Hepatocyte (in vitro differentiated cells): Measurements from ENCODE around the gene TMEM222. TPM values are rescaled to one million over a fixed set of nuclear protein-coding genes. Genes with fewer than 3 reads are reported as not detected.

ENCODE experiments used
- DNase-seq: peaks from one replicate; pipeline ENCODE4 v3.0.0-alpha.2; 2016; ENCODE audit warnings: low spot score
- H2AFZ ChIP-seq: fragments of 200-600 bp; sonication (generic); 2 replicates; pipeline ENCODE4 v1.6.0; 2016; ENCODE audit warnings: antibody characterized with exemption, mild to moderate bottlenecking
- H3K27ac ChIP-seq: fragments of 200-600 bp; sonication (generic); 2 replicates; pipeline ENCODE4 v1.5.1; 2016; ENCODE audit warnings: mild to moderate bottlenecking
- H3K27me3 ChIP-seq: fragments of 200-600 bp; sonication (generic); 2 replicates; pipeline ENCODE4 v1.6.1; 2016
- H3K36me3 ChIP-seq: fragments of 200-600 bp; sonication (generic); replicated peaks from 2 replicates; pipeline ENCODE4 v1.5.1; 2016; ENCODE audit warnings: low read depth; ENCODE audit not compliant: insufficient read depth
- H3K4me1 ChIP-seq: fragments of 200-600 bp; sonication (generic); 2 replicates; pipeline ENCODE4 v1.5.1; 2016; ENCODE audit warnings: mild to moderate bottlenecking, moderate library complexity; ENCODE audit not compliant: insufficient read depth
- H3K4me2 ChIP-seq: fragments of 200-600 bp; sonication (generic); 2 replicates; pipeline ENCODE4 v1.6.0; 2016
- H3K4me3 ChIP-seq: fragments of 200-600 bp; sonication (generic); 2 replicates; pipeline ENCODE4 v1.5.1; 2016; ENCODE audit warnings: mild to moderate bottlenecking
- H3K79me2 ChIP-seq: fragments of 200-600 bp; sonication (generic); 2 replicates; pipeline ENCODE4 v1.6.0; 2017; ENCODE audit warnings: mild to moderate bottlenecking
- H3K9me2 ChIP-seq: fragments of 200-600 bp; sonication (generic); replicated peaks from 2 replicates; pipeline ENCODE4 v1.6.0; 2017; ENCODE audit warnings: mild to moderate bottlenecking; ENCODE audit not compliant: insufficient read depth
- H3K9me3 ChIP-seq: fragments of 200-600 bp; sonication (generic); 2 replicates; pipeline ENCODE4 v1.5.1; 2016; ENCODE audit warnings: low read depth, mild to moderate bottlenecking
- H4K20me1 ChIP-seq: fragments of 200-600 bp; sonication (generic); 2 replicates; pipeline ENCODE4 v1.6.0; 2016; ENCODE audit warnings: mild to moderate bottlenecking; ENCODE audit not compliant: insufficient read depth, poor library complexity, severe bottlenecking
- CTCF ChIP-seq: fragments of 200-600 bp; sonication (generic); IDR thresholded peaks from 2 replicates; pipeline ENCODE4 v1.5.1; 2016; ENCODE audit warnings: antibody characterized with exemption, mild to moderate bottlenecking; ENCODE audit not compliant: poor library complexity
- EZH2 ChIP-seq: fragments of 200-600 bp; sonication (generic); IDR thresholded peaks from 2 replicates; pipeline ENCODE4 v1.6.1; 2016; ENCODE audit warnings: antibody characterized with exemption, mild to moderate bottlenecking, borderline replicate concordance
- EZH2phosphoT487 ChIP-seq: fragments of 200-600 bp; sonication (generic); IDR thresholded peaks from one replicate; pipeline ENCODE4 v1.6.1; 2018; ENCODE audit warnings: antibody characterized with exemption, mild to moderate bottlenecking, low read depth, moderate library complexity; ENCODE audit not compliant: unreplicated experiment, severe bottlenecking
- WGBS: methylation state at CpG from one replicate; pipeline ENCODE4 v1.1.6; 2016; ENCODE audit warnings: low lambda C conversion rate; ENCODE audit errors: missing lambda C conversion rate; 5-methylcytosine and 5-hydroxymethylcytosine counted together
- polyA plus RNA-seq: library from polyadenylated mRNA; unstranded; fragments of >200 nt; fragmentation: Nextera tagmentation; extraction: Ambion mirVana; gene quantifications from 2 replicates; pipeline ENCODE4 v1.2.1, GENCODE V29; 2016
- total RNA-seq: library from RNA; depleted of rRNA; stranded (reverse); fragments of >200 nt; gene quantifications from 2 replicates; pipeline ENCODE4 v1.2.3, GENCODE V29; 2014

TMEM222 gene
- total and polyA plus RNA-seq, 2 experiments from 2014 or later, result 29.7 to 55.3 TPM

GRCh38 chr1:27296773-27297291, 25.1 kb upstream of the TMEM222 start:
- H3K36me3 ChIP-seq, result no peaks in the 10 kb centered on the region
- no peak overlapping the region for H2AFZ ChIP-seq
- no peak overlapping the region for H3K4me3 ChIP-seq
- DNase-seq, result peak; percentile 82
- H3K79me2 ChIP-seq, result no peaks in the 10 kb centered on the region
- WGBS, result 41% methylated on average over 10 of the region's 10 CpGs
- H3K27ac ChIP-seq, result no peak overlapping the region
- H3K9me3 ChIP-seq, result no peaks in the 10 kb centered on the region
- no peak overlapping the region for H3K4me2 ChIP-seq
- H3K27me3 ChIP-seq, result no peaks in the 10 kb centered on the region
- no peaks in the 10 kb centered on the region for H4K20me1 ChIP-seq
- H3K4me1 ChIP-seq, result peaks cover 34% of the 10 kb centered on the region
- no peaks in the 10 kb centered on the region for H3K9me2 ChIP-seq
- peak; percentile 81 for TF ChIP-seq CTCF
- no peak for TF ChIP-seq EZH2

GRCh38 chr1:27297903-27298302, 24.1 kb upstream of the TMEM222 start:
- no peak overlapping the region for H3K4me3 ChIP-seq
- H3K27me3 ChIP-seq, result no peaks in the 10 kb centered on the region
- no peaks in the 10 kb centered on the region for H3K79me2 ChIP-seq
- no peaks in the 10 kb centered on the region for H4K20me1 ChIP-seq
- no peaks in the 10 kb centered on the region for H3K36me3 ChIP-seq
- H3K27ac ChIP-seq, result peak overlapping the region; percentile 100
- TF ChIP-seq CTCF (no peak), EZH2 (no peak), EZH2phosphoT487 (no peak)
- H3K9me3 ChIP-seq, result no peaks in the 10 kb centered on the region
- H3K9me2 ChIP-seq, result no peaks in the 10 kb centered on the region
- H3K4me1 ChIP-seq, result peaks cover 31% of the 10 kb centered on the region
- DNase-seq, result no peak
- H3K4me2 ChIP-seq, result no peak overlapping the region
- no peak overlapping the region for H2AFZ ChIP-seq
- WGBS, result 97% methylated on average over 3 of the region's 3 CpGs

- TF ChIP-seq EZH2, result no peak
- TF ChIP-seq EZH2phosphoT487, result no peak
- no peak for TF ChIP-seq CTCF
These were observed 23.2 kb upstream of the TMEM222 start for GRCh38 chr1:27298632-27299384.

More at GRCh38 chr1:27298632-27299384, 23.2 kb upstream of the TMEM222 start:
- Histone ChIP-seq H3K27ac (peak overlapping the region; percentile 100), H3K79me2 (no peaks in the 10 kb centered on the region), H2AFZ (no peak overlapping the region), H3K4me1 (peaks cover 31% of the 10 kb centered on the region), H3K36me3 (no peaks in the 10 kb centered on the region), H3K4me2 (peak overlapping the region; percentile 58), H3K9me3 (no peaks in the 10 kb centered on the region), H3K4me3 (no peak overlapping the region), H4K20me1 (no peaks in the 10 kb centered on the region), H3K27me3 (no peaks in the 10 kb centered on the region), H3K9me2 (no peaks in the 10 kb centered on the region)
- no peak for DNase-seq
- WGBS, result 59% methylated on average over 7 of the region's 8 CpGs
